Stimulated activated CD8-positive, alpha-beta memory T cell treated with anti-CD3 and anti-CD28 coated beads, Interleukin-4, amount 100 ng/mL, for 24 hours (primary cell): Measurements from ENCODE around the gene SELENBP1.

Experiments
- DNase-seq: peaks from one replicate; pipeline ENCODE4 v3.0.0-alpha.2; 2020; ENCODE audit warnings: low read depth

Gene SELENBP1

DNA sequence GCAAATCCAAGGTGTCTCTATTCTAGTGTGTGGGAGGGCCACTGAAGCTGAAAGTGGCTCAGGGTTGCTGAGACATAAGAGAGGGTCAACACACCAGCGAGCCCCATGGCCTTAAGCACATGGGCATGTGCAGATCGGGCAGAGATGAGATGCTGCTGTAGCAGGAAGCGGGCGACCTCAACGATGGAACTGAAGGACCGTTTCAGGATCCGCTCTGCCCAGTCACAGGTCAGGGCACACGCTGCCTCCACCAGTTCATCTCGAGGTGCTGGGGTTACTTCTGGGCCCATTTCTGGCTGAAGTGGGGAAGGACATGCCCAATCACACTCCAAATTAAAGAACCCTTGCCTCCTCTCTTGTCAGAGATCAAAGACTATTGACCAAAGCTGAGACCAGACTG is 28.9 kb downstream of the SELENBP1 start:
- no peak for DNase-seq

DNA sequence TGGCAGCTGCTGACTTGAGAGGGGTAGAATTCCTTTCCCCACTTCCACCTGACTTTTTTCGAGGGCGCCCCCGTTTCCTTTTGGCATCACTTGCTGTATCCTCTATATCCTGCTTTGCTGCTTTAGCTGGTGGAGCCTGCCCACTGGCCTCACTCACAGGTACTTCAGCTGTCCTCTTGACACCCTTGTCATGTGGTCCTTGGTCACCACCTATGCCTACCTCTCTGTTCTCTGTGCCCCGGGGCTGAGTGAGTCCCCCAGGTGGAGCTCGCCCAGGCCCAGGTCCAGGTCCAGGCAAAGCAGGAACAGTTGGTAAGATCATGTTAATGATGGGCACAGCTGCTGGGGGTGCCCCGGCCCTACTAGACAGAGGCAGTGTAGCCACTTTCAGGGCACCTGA is 29.9 kb downstream of the SELENBP1 start:
- no peak for DNase-seq

DNA sequence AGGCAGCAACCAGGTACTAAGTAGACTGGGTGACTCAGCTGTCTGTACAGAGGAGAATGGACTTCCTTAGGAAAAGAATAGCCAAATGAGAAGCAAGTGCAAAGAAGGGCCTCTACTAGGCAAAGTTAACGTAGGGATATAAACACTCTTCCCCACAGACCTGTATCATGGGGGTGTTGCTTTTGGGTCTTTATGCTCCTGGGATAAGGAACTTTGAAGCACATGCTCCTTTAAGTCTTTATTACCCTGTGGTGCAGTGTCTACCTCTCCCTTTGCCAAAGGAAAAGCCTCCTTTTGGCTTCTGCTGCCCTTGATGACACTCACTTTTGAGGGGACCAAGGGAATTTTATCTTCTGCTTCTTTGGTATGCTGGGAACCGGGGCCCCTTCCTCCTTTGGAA is 30.5 kb downstream of the SELENBP1 start:
- DNase-seq, result no peak

DNA sequence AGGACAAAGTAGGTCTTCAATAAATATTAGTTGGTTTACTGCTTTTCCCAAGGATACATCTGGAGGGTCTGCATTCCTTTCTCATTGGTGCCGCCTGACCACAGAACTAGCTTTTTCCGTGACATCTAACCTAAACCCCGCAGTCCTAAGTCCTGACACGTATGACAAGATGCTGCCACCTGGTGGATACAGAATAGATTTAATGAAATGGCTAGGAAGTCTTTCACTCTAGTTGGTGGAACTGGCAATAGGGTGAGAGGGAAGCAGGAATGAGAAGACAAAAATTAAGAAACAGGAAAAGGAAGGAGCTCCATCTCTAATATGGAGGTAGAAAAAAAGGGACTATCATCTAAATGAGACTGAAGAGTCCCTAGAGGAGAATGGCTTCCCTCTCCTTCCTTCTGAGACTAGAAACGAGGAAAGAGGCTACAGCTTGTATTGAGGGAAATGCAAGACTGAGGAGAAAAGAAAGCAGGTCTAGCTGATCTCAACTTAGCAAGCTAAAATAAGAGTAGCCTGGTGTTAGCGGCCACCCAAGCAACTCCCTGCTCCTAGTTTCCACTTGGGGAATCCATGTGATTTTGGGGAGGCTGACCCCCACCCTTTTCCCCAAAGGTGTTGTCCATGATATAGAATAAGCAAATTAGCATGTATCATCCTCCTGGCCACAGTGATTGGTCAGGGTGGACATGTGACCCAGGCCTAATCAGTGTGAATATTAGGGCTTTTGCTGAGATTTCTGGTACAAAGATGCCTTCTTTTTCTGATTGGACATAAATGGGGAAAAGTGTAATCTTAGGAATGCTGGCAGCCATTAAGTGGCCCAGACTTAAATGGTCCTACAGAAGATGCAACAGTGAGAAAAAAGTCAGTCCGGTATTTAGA is 31.4 kb downstream of the SELENBP1 start:
- peak; percentile 11 for DNase-seq

DNA sequence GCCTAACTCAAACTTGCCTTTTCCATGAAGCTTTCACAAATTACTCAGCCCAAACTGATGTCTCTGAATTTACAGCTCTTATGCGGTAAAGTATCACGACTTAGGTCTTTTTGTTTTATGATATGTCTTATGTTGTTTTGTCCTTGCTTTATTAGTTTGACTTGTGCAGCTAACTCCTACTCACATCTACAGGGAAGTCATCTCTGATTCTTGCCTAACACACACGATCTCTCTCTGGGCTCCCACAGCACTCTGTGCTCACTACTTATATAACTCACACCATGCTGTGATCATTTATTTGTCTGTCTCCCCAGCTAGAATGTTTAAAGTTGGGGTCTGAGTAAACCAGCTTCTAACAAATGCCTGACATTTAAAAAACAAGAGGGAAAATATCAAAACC is 35.9 kb downstream of the SELENBP1 start:
- DNase-seq, result no peak

DNA sequence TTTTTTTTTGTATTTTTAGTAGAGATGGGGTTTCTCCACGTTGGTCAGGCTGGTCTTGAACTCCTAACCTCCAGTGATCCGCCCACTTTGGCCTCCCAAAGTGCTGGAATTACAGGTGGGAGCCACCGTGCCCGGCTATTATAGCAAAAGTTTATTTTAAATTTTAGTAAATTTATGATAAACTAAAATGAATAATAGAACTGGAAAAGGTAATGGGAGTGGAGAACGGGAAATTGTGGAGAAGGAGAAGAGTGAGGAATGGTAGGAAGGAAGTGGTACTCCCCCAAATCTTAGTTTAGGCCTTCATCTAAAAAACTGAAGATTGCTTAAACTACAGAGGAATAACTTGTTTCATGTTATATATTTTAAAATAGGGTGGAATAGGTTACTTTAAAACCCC is 37.7 kb downstream of the SELENBP1 start:
- no peak for DNase-seq

DNA sequence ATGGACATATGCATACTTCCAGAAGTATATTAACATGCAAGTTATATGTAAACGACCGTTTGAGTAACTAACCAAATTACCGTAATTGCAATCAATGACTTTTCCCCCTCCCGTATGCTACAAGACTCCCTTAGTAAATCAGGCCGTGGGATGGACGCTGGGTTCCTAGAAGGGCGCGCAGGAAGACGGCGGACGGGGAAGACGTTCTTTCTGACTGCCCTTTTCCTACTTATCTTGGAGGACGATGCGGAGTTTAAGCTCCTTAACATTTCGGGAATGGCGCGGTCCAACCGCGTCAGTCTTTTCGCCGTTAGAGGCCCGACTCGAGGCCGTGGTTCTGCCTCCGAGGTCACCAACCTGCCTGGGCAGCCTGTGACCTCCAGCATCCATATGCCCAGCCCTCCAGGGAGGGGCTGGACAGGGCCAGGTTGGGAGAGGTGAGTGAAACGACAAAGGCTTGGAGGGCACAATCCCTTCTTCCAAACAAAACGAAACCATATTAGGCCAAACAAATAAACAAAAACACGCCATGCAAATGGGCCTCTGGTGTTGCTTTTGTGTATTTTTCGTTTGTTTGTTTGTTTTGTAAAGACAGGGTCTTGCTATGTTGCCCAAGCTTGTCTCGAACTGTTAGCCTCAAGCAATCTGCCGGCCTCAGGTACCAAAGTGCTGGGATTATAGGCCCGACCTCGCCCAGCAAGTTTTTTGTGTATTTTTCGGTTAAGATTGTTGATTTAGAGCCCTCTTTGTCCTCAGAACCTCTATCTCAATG is 44.4 kb downstream of the SELENBP1 start:
- DNase-seq, result no peak

DNA sequence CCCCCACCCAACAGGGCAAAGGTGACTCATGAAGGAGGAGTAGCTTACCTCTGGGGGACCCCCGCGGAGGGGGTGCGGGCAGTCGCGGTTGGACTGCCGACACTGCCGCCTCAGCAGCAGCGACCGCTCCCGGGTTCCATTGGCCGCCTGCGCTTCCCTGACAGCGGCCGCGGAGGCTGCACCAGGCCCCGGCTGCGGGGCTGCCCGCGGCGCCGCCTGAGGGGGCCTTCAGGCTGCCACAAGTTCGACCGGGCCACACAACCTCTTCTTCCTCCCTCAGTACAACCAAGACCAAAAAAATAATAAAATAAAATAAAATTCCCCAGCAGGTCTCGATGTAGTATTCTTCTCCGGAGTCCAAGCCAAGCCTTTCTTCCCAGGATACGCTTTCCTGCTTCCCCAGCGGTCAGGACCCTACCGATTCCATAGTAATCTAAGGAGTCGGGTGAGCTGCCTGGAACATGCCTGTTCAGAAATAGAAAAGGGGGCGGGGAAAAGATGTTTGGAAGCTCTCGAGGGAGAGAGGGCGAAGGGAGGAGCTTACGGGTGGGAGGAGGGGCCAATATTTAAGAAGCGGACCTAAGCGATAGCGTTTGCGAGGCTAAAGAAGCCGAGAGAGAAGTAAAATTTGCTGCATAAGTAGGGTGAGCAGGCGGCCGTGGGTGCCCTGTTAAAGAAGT is 45.1 kb downstream of the SELENBP1 start, which contains the start of gene PI4KB:
PI4KB (minus strand) TSS at position 194 of the 680 bp plus-strand sequence. CDS start 10,935 bp downstream, outside the sequence.
- DNase-seq, result peak; percentile 76

DNA sequence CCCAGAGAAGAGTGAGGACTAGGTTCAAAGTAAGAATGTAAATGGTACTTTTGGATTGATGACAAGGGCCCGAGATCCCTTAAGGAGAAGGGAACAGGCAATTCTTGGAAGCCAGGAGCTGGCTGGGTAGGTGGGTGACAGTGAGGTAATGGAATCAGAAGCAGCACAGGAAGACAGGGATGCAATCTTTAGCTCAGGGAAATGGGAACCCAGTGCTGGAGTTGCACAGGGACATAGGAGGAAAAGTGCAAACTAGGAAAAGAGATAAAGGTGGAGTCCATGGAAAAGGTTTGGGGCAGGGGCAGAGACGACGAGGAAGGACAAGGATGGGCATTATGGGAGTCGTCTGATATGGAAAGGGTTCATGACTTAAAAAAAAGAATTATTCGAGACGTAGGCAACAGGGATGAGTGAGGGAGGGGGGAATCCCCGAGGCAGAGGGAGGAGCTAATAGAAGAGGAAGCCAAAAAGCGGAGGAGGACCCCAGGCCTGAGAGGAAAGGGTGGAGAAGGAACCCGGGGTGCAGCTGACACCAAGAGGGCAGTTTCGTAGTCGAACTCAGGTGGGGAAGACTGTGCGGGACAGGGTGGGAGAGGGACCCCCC is 45.8 kb downstream of the SELENBP1 start:
- DNase-seq, result peak; percentile 34

DNA sequence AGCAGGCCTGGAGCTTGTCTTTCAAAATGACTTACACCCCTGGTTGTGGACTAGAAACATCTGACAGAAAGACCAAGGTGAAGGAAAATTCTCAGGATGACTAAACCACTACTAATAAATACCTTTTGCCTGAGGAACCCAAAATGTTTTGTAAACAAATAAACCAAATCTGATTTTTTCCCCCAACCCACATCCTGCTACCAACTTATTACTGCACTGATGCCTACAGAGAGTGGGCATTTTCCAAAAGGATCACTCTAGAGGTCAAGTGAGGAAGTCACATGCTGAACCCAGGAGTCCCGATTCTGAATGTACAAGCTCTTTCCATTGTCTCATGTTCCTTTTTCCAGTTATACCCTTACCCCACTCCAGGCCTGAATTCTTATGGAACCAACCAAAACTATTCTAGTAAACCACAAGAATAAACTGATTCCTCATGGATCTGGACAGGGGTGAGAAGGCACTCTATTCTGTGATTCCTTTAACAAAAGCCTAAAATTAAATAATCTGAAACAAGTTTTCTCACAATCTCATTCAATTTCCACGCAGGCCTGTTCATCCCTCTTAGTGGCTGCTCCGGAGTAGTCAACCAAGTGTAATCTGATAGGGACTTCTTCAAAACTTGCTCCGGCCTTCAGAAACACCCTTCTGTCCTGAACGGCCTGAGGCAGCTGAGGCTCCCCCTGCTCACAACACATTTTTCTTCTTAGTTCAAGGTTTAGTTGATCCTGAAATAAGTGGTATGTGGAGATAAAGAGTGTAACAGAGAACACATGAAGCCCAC is 46.7 kb downstream of the SELENBP1 start:
- no peak for DNase-seq

DNA sequence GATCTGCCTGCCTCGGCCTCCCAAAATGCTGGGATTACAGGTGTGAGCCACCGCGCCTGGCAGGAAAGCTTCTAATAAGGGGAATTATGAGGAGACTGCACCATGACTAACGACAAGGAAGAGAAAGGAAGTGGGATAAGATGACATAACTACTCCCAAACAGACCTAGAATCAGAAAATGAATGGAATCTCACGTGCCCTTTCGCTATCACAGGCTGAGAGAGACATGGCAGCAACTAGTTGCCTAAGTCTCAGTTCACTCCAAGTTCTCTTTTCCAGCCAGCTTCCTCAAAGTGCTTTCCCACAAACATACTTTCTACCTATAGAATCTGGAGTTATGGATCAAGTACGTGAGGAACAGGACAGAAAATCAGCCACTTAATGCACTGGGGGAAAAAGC is 47.3 kb downstream of the SELENBP1 start:
- no peak for DNase-seq

DNA sequence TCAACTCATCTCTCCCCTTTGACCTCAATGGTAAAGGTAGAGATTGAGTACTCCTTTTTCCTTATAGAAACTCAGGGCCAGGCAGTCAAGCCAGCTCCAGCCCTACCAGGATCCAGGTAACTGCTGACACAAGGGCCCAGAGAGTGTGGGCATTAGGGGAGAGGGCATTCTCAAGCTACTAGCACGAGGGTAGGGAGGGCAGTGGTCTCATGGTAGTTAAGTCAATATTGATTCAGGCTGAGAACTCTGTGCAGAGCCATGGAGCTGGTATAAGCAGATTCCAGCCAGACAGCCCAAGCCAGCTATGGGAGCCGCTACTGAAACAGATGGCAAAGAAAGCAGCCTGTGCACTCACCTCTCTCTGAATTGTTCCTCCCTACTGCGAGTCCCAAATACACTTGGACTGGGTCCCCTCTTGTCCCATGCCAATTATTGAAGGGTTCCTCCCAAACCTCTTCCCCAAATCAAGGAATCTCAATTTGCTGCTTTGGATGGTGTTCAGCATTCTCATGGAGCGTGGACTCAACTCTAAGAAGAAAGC is 48.0 kb downstream of the SELENBP1 start:
- no peak for DNase-seq

DNA sequence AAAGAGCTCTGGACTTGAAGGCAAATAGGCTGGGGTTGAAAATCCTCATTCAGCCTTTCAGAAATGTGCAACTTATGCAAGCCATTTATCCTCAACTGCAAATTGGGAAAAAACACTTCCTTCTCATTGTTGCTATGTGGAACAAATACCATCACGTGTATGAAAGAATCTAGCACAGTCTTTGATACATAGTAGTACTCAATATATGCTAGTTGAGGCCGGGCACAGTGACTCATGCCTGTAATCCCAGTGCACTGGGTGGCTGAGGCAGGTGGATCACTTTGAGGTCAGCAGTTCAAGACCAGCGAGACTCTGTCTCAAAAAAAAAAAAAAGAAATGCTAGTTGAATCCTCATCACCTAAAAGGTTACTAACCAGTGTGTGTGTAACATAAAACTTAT is 53.5 kb downstream of the SELENBP1 start:
- no peak for DNase-seq

DNA sequence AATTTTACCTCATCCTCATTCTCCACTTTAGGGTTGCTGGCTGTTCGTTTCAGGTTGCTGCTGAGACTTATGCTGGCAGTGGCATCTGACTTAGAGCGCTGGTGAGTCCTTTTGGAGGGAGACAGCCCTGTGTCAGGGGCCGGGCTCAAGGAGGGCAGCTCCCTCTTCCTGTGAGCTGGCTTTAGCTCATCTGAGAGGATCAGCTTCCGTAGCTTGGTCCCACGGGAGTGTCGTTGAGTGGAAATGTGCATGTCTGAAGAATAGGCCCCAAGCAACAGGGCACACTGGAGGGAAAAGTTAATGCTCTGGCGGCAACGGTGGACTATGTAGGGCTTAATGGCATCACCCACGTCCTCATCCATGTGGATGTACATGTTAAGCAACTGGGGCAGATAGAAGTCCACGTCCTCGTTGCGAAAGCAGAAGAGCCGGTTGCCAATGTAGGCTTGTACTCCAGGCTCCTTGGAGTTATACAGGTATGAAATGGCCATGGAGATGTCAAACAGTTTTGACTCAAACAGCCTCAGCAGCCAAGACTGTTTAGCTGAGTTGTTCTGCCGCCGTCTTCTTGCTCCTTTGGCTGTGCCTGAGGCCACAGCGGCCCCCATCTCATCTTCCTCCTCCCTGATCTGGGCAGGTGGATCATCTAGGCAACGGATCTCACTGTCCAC is 56.8 kb downstream of the SELENBP1 start:
- no peak for DNase-seq
